Skeletal muscle satellite cell (primary cell): ENCODE results near the gene PCSK9.

Source experiments
- H3K27me3 ChIP-seq: 2 replicates; pipeline ENCODE4 v1.7.0; 2013; ENCODE audit warnings: low read length; ENCODE audit not compliant: control insufficient read depth, insufficient read depth
- H3K36me3 ChIP-seq: 2 replicates; pipeline ENCODE4 v1.7.0; 2013; ENCODE audit warnings: mild to moderate bottlenecking, control low read depth, low read length; ENCODE audit not compliant: insufficient read depth
- H3K4me1 ChIP-seq: 2 replicates; pipeline ENCODE4 v1.7.0; 2013; ENCODE audit warnings: low read length; ENCODE audit not compliant: control insufficient read depth, insufficient read depth
- H3K4me2 ChIP-seq: 2 replicates; pipeline ENCODE4 v1.7.0; 2013; ENCODE audit warnings: mild to moderate bottlenecking, low read length
- H3K4me3 ChIP-seq: 2 replicates; pipeline ENCODE4 v1.7.0; 2013; ENCODE audit warnings: low read length
- H3K9ac ChIP-seq: 2 replicates; pipeline ENCODE4 v1.7.0; 2013; ENCODE audit warnings: mild to moderate bottlenecking, low read depth, low read length, moderate library complexity
- H3K9me3 ChIP-seq: replicated peaks from 2 replicates; pipeline ENCODE4 v1.7.0; 2013; ENCODE audit warnings: mild to moderate bottlenecking, control low read depth, low read length

The PCSK9 gene

DNA sequence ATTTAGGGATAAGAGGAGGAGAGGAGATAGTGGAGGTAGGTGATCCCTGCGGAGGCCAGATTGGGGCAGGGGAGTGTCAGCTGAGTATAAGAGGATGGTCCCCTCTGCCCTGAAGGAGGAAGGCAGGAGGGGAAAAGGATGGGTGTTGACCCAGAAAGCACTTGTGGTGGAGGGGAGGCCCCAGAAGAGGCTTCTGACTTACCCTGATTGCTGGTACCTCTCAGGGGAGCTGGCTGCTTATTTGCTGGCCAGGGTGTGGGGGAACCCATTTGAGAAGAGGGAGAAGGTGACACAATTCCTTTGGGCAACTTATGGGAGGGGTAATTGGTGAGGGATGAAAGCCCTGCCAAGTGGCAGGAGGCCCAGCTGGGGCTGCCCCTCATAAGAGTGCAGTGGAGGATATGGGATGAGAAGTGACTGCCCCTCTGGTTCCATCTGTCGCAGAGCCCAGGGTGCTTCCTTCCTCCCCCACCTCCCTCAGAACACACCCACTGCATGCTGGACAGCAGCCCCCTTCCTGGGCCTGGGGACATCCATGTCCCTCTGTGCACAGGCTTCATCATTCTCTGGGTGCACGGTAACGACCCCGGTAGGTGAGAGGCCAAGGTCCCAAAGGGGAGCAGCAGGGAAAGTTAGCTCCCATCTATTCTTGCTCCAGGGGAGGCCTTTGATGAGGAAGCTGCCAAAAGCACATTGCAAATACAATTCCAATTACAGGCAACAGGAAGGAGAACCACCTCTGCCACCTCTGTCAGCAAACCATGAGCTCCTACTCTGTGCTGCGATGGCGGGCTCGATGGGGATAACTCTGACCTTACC lies 1.4 kb upstream of the PCSK9 start:
- no peaks in the 10 kb centered on the region for H3K36me3 ChIP-seq
- H3K4me2 ChIP-seq, result no peak overlapping the region
- no peak overlapping the region for H3K4me3 ChIP-seq
- H3K4me1 ChIP-seq, result peaks cover 9% of the 10 kb centered on the region
- H3K9ac ChIP-seq, result no peak overlapping the region
- H3K27me3 ChIP-seq, result peaks cover 97% of the 10 kb centered on the region
- H3K9me3 ChIP-seq, result no peaks in the 10 kb centered on the region

DNA sequence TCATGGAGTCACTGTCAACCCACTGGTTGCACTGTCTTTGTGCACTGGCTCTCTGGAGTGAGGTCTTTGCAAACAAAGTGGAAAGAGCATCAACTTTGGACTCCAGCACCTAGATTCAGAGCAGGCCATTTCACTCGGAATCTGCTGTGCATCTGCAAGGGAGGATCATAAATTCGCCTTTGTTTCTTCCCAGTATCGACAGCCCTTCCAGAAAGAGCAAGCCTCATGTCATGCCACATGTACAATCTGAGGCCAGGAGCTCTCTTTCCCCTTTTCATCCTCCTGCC lies 853 bp upstream of the PCSK9 start:
- no peaks in the 10 kb centered on the region for H3K9me3 ChIP-seq
- no peak overlapping the region for H3K9ac ChIP-seq
- no peak overlapping the region for H3K4me2 ChIP-seq
- peaks cover 95% of the 10 kb centered on the region for H3K27me3 ChIP-seq
- H3K4me3 ChIP-seq, result no peak overlapping the region
- peaks cover 9% of the 10 kb centered on the region for H3K4me1 ChIP-seq
- no peaks in the 10 kb centered on the region for H3K36me3 ChIP-seq

DNA sequence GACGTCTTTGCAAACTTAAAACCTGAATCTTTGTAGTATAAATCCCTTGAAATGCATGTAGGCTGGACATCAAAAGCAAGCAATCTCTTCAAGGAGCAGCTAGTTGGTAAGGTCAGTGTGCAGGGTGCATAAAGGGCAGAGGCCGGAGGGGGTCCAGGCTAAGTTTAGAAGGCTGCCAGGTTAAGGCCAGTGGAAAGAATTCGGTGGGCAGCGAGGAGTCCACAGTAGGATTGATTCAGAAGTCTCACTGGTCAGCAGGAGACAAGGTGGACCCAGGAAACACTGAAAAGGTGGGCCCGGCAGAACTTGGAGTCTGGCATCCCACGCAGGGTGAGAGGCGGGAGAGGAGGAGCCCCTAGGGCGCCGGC lies 390 bp upstream of the PCSK9 start:
- H3K4me1 ChIP-seq, result peaks cover 9% of the 10 kb centered on the region
- H3K36me3 ChIP-seq, result no peaks in the 10 kb centered on the region
- peaks cover 90% of the 10 kb centered on the region for H3K27me3 ChIP-seq
- peak overlapping the region; percentile 54 for H3K4me3 ChIP-seq
- no peaks in the 10 kb centered on the region for H3K9me3 ChIP-seq
- no peak overlapping the region for H3K9ac ChIP-seq
- H3K4me2 ChIP-seq, result peak overlapping the region; percentile 81

DNA sequence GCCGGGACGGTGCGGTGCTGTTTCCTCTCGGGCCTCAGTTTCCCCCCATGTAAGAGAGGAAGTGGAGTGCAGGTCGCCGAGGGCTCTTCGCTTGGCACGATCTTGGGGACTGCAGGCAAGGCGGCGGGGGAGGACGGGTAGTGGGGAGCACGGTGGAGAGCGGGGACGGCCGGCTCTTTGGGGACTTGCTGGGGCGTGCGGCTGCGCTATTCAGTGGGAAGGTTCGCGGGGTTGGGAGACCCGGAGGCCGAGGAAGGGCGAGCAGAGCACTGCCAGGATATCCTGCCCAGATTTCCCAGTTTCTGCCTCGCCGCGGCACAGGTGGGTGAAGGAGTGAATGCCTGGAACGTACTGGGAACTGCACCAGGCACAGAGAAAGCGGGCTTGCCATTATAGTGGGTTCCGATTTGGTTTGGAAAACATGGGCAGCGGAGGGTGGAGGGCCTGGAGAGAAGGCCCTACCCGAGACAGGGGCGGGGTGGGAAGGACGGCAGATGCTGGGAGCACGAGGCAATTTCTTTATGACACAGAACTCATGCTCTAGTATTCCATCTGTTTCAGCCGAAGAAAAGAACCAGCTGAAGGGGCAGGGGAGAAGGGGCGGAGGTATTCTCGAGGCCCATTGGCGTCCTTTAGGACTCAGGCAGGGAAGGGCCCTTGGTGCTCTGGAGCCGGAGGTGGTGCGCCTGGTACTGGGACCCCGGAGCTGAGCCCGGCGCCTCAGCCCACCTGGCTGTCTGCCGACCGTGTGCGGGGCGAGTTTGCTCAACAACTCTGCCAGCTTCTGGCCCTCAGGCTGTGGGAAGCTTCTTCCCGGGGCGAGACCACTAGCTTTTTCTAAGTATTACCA lies 960 bp downstream of the PCSK9 start:
- H3K4me3 ChIP-seq, result peak overlapping the region; percentile 54
- H3K36me3 ChIP-seq, result no peaks in the 10 kb centered on the region
- peaks cover 9% of the 10 kb centered on the region for H3K4me1 ChIP-seq
- H3K9me3 ChIP-seq, result no peaks in the 10 kb centered on the region
- peaks cover 83% of the 10 kb centered on the region for H3K27me3 ChIP-seq
- peak overlapping the region; percentile 81 for H3K4me2 ChIP-seq
- H3K9ac ChIP-seq, result no peak overlapping the region

DNA sequence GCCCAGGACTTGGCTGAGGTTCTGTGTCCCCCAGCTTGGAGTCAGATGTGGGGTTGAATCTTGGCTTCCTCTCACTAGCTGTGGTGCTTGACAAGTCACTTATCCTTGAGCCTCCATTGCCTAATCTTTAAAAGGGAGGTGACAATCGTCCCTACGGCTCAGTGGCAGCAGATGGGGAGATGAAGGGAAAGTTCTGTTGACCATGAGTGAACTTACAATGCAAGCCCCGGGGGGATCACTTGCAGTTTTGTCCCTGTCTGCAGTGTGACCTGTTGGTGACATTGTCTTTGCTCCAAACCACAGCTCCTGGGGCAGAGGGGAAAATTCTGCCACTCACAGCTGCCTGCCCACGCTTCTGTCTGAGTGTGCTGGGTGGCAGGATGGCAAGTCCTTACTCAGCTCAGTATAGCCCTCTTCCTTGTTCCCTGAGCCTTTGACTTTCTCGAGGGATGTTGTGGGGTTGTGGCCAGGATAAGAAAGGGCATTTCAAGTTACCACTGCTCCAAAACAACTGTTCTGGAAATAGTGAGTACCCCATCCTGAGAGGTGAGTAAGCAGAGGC lies 1.7 kb downstream of the PCSK9 start:
- Histone ChIP-seq H3K4me3 (no peak overlapping the region), H3K27me3 (peaks cover 77% of the 10 kb centered on the region), H3K9ac (no peak overlapping the region), H3K4me1 (peaks cover 9% of the 10 kb centered on the region), H3K9me3 (no peaks in the 10 kb centered on the region), H3K36me3 (no peaks in the 10 kb centered on the region), H3K4me2 (no peak overlapping the region)

DNA sequence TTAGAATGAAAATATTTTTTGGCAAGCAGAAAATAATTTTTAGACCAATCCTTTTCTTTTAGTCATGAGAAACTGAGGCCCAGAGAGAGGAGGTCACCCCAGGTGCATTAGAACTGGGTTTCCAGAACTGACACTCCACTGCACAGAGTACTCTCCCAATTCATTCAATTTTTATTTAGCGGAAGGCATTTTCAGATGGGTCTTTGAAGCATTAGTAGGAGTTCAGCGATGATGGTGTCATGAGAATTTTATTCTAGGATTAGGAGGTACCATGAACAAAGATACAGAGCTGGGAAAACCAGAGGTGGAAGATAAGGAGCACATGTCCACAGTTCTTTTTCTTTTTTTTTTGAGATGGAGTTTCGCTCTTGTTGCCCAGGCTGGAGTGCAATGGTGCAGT lies 2.3 kb downstream of the PCSK9 start:
- Histone ChIP-seq H3K4me2 (no peak overlapping the region), H3K27me3 (peaks cover 76% of the 10 kb centered on the region), H3K36me3 (no peaks in the 10 kb centered on the region), H3K9me3 (no peaks in the 10 kb centered on the region), H3K9ac (no peak overlapping the region), H3K4me3 (no peak overlapping the region), H3K4me1 (peaks cover 9% of the 10 kb centered on the region)

DNA sequence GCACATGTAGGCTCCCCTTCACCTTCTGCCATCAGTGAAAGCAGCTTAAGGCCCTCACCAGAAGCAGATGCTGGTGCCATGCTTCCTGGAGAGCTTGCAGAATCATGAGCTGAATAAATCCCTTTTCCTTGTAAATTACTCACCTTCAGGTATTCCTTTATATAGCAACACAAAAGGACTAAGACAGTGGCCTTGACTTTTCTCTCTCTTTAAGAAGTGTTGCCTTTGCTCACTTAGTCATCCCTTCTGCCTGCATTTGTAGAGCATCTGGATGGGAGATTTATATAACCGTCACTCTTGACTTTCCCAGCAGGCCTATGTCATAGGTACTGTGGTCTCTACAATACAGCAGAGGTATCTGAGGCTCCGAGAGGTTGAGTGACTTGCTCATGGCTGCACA lies 3.7 kb downstream of the PCSK9 start:
- Histone ChIP-seq H3K4me1 (peaks cover 9% of the 10 kb centered on the region), H3K4me3 (no peak overlapping the region), H3K4me2 (no peak overlapping the region), H3K36me3 (no peaks in the 10 kb centered on the region), H3K9me3 (no peaks in the 10 kb centered on the region), H3K9ac (no peak overlapping the region), H3K27me3 (peaks cover 73% of the 10 kb centered on the region)

DNA sequence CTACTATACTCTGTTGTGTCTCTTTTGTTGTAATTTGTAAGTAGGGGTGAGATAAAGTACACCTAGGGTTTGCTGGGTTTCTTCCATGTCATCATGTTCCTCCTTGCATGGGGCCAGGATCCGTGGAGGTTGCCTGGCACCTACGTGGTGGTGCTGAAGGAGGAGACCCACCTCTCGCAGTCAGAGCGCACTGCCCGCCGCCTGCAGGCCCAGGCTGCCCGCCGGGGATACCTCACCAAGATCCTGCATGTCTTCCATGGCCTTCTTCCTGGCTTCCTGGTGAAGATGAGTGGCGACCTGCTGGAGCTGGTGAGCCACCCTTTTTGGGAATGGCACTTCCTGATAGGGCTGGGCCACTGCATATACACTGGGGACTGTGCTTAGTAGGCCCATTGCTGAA lies 4.4 kb downstream of the PCSK9 start:
- Histone ChIP-seq H3K36me3 (no peaks in the 10 kb centered on the region), H3K9me3 (no peaks in the 10 kb centered on the region), H3K4me1 (peaks cover 9% of the 10 kb centered on the region), H3K4me3 (no peak overlapping the region), H3K9ac (no peak overlapping the region), H3K4me2 (no peak overlapping the region), H3K27me3 (peaks cover 69% of the 10 kb centered on the region)

DNA sequence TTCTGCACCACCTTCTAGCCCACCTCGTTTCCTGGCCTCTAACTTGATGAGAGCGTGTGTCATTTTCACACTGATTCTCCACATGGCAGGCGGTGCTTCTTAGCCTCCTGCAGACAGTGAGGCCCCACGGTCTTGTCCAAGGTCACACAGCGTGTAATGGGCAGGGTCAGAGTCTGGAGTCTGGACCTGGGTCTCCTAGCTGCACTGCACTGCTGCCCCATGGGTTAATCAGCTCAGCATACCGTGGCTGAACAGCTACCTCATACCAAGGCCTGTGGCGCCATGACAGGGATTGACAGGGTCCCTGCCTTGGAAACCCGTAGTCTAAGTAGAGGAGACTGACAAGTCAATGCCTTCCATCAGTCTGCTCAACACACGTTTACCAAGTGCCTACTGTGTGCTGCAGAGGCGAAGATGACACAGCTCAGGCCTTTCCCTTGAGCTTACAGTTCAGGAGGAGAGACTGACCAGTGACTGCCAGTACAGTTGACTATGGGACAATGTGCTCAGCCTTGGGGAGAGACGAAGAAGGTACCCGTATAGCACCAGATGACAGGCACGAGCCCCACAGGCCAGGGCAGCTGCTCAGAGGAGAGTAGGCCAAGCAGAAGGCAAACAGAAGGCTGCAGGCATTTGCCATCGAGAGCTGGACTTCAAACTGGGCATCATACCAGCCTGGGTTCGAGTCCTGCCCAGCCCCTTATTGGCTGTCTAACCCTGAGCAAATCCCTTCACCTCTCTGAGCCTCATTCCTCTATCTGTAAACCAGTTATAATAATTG lies 5.5 kb downstream of the PCSK9 start:
- H3K9me3 ChIP-seq, result no peaks in the 10 kb centered on the region
- peaks cover 2% of the 10 kb centered on the region for H3K4me1 ChIP-seq
- H3K4me3 ChIP-seq, result no peak overlapping the region
- no peak overlapping the region for H3K9ac ChIP-seq
- no peak overlapping the region for H3K4me2 ChIP-seq
- H3K27me3 ChIP-seq, result peaks cover 59% of the 10 kb centered on the region
- no peaks in the 10 kb centered on the region for H3K36me3 ChIP-seq

DNA sequence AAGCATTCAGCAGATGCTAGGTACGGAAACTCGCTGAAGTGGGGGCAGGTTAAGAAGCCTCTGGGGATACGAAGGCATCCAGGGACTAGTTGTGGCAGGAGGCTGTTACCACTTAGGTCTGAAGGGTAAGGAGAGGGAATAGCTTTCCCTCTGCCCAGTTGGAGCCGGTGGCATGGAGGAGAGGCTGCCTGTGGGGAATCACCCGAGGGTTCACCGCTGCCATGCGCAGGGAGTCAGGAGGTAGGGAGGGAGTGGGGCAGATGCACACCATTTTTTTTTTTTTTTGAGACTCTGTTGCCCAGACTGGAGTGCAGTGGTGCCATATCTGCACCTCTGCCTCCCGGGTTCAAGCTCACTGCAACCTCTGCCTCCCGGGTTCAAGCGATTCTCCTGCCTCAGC lies 6.1 kb downstream of the PCSK9 start:
- Histone ChIP-seq H3K4me3 (no peak overlapping the region), H3K27me3 (peaks cover 56% of the 10 kb centered on the region), H3K4me2 (no peak overlapping the region), H3K9me3 (no peaks in the 10 kb centered on the region), H3K9ac (no peak overlapping the region), H3K36me3 (no peaks in the 10 kb centered on the region), H3K4me1 (no peaks in the 10 kb centered on the region)

DNA sequence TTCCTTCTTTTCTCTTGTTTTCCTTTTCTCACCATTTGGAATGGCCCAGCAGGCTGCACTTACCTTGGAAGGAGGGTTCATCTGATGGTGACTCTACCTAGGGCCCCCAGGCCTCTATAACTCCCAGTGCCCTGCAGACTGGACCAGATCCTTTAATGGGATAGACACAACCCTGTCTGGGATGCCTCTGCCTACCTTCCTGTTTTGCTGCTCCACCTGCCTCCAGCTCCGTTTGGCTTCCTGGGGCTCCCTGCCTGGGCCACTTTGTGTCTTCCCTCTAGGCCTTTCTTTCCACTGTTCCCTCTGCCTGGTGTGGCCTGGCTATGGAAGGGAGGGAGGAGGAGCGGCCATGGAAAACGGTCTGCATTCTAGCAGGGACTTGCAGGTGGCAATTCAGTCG lies 7.5 kb downstream of the PCSK9 start:
- Histone ChIP-seq H3K4me3 (no peak overlapping the region), H3K36me3 (no peaks in the 10 kb centered on the region), H3K9ac (no peak overlapping the region), H3K4me1 (no peaks in the 10 kb centered on the region), H3K9me3 (no peaks in the 10 kb centered on the region), H3K27me3 (peaks cover 49% of the 10 kb centered on the region), H3K4me2 (no peak overlapping the region)
